Adipocyte (in vitro differentiated cells): ENCODE measurements around the gene RPS6KA5.
"Not testable (repeated sequence)": the region's sequence is repeated elsewhere in the genome, so short reads cannot be mapped to it uniquely, and the experiment has no call there.

Source experiments
- DNase-seq: peaks from one replicate; pipeline ENCODE4 v3.0.0-alpha.2; 2015; ENCODE audit warnings: low read depth
- H3K27me3 ChIP-seq: replicated peaks from 2 replicates; pipeline ENCODE4 v1.7.0; 2013; ENCODE audit warnings: mild to moderate bottlenecking, low read length, moderate library complexity; ENCODE audit not compliant: control insufficient read depth, insufficient read depth
- H3K36me3 ChIP-seq: 2 replicates; pipeline ENCODE4 v1.7.0; 2013; ENCODE audit warnings: low read length, mild to moderate bottlenecking, moderate library complexity; ENCODE audit not compliant: control insufficient read depth, insufficient read depth, severe bottlenecking
- H3K4me1 ChIP-seq: 2 replicates; pipeline ENCODE4 v1.7.0; 2013; ENCODE audit warnings: mild to moderate bottlenecking, low read length, moderate library complexity; ENCODE audit not compliant: control insufficient read depth, insufficient read depth
- H3K4me3 ChIP-seq: 2 replicates; pipeline ENCODE4 v1.7.0; 2013; ENCODE audit warnings: mild to moderate bottlenecking, low read length, moderate library complexity
- H3K9ac ChIP-seq: 2 replicates; pipeline ENCODE4 v1.7.0; 2013; ENCODE audit warnings: mild to moderate bottlenecking, low read length, moderate library complexity
- H3K9me3 ChIP-seq: 2 replicates; pipeline ENCODE4 v1.7.0; 2013; ENCODE audit warnings: mild to moderate bottlenecking, low read length, moderate library complexity; ENCODE audit not compliant: control insufficient read depth

The RPS6KA5 gene

DNA sequence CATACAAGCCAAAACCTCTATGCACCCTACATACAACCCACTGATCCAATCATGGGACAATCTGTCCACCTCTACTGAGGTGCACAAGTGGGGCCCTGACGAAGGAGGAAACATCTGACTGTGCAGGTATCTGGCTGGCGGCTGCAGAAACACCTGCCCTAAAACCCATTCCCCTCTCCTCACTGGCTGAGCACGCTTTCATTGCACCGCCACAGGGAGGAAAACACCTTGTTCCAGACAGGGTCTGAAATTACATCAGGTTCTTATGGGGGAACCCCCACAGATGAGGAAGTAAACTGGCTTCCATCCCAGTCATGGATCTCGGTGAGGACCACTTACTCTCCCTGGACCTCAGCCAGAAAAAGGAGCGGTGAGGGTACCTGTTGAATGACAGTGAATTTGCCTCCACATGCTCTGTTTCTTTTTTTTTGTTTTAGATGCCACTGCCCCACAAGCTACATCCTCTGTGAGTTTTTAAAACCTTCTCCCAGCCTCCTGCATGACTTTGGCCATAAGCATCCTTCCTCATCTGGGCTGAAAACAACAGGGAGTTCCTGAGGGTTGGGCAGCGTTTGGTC, 29.6 kb upstream of the RPS6KA5 start:
- H3K27me3 ChIP-seq, result peaks cover 22% of the 10 kb centered on the region
- H3K4me1 ChIP-seq, result no peaks in the 10 kb centered on the region
- DNase-seq, result no peak
- no peaks in the 10 kb centered on the region for H3K36me3 ChIP-seq
- no peak overlapping the region for H3K9ac ChIP-seq
- H3K4me3 ChIP-seq, result no peak overlapping the region
- no peaks in the 10 kb centered on the region for H3K9me3 ChIP-seq

DNA sequence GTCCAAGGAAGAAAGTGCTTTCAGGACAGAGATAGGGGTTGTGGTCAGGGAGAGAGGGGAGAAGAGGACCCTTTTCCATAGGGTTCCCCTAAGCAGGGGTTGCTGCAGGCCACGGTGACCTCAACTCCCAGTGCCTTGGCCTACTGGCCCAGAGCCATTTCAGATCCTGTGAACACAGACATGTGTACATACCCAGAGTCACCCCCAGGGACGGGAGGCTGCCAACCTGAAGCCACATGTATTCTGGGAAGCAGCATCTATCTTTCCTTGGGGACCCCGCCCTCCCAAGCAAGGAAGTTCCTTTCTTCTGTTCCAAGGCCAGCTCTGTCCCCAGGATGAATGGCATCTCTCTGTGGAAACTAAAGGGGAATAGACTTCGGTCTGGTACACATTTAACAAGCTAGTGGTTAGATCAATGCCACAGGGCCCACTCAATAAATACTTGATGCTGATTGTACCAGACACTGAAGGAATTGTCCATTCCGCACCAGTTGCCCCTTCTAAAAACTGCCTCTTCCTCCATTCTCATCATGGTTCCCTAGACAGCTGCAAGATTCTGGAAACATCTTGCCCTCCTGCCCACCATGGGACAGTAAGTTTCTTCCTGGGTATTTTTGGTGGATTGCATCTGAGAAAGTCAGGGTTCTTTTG, 28.3 kb upstream of the RPS6KA5 start:
- Histone ChIP-seq H3K36me3 (no peaks in the 10 kb centered on the region), H3K4me1 (no peaks in the 10 kb centered on the region), H3K9ac (no peak overlapping the region), H3K9me3 (no peaks in the 10 kb centered on the region), H3K27me3 (peaks cover 22% of the 10 kb centered on the region), H3K4me3 (no peak overlapping the region)
- no peak for DNase-seq

GRCh38 chr14:91087470-91087869, 27.0 kb upstream of the RPS6KA5 start:
- H3K4me3 ChIP-seq, H3K4me1 ChIP-seq, DNase-seq, H3K36me3 ChIP-seq, H3K9ac ChIP-seq, H3K9me3 ChIP-seq: not testable (repeated sequence)
- peaks cover 22% of the 10 kb centered on the region for H3K27me3 ChIP-seq

DNA sequence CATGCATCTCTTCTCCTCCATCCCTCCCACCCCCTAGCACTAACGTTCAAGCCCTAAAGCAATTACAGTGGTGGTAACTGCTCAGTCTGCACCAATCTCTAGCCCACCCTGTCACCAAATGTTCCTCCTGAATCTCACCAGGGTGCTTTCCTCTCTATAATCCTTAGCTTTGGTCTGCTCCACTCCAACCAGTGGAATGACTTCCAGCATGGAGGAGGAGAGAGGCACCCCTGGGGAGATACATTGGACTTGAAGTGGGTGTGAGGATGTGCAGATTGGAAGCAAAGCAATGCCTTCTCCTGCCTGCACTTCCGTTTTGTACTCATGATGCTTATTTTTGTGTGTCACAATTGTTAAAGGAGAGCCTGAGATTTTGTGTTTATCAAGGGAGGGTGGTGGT, 24.1 kb upstream of the RPS6KA5 start:
- H3K36me3 ChIP-seq, result no peaks in the 10 kb centered on the region
- no peak for DNase-seq
- H3K9me3 ChIP-seq, result no peaks in the 10 kb centered on the region
- no peak overlapping the region for H3K4me3 ChIP-seq
- no peaks in the 10 kb centered on the region for H3K4me1 ChIP-seq
- no peak overlapping the region for H3K9ac ChIP-seq
- H3K27me3 ChIP-seq, result peaks cover 3% of the 10 kb centered on the region

DNA sequence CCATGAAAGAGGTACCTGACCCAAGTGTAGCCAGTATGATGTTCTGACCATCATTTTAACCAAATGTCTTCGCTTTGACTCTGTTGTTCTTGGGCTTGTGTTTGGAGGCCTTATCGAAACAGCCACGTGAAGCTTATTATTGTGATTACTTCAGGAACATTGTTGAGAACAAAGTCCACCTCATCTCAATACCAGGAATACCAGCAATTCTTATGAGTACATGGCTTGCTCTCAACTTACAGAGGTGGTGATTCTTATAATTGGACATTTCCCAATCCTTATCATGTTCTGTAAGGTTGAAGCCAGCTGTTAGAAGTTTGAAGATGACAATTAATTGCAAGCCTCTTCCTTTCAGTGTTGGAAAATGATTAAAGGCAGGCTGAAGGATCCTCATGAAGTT, 21.8 kb upstream of the RPS6KA5 start:
- Histone ChIP-seq H3K4me3 (no peak overlapping the region), H3K9ac (no peak overlapping the region), H3K27me3 (peaks cover 3% of the 10 kb centered on the region), H3K36me3 (no peaks in the 10 kb centered on the region), H3K9me3 (no peaks in the 10 kb centered on the region), H3K4me1 (no peaks in the 10 kb centered on the region)
- DNase-seq, result no peak

DNA sequence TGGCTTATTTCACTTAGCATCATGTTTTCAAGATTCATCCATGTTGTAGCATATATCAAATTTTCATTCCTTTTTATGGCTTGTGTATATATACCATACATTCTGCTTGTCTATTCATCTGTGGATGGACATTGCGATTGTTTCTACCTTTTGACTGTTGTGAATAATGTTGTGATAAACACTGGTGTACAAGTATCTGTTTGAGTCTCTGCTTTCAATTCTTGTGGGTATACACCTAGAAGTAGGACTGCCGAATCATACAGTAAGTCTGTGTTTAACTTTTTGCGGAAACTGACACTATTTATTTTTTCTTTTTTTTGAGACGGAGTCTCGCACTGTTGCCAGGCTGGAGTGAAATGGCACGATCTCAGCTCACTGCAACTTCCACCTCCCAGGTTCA, 19.6 kb upstream of the RPS6KA5 start:
- Histone ChIP-seq H3K36me3 (no peaks in the 10 kb centered on the region), H3K4me1 (no peaks in the 10 kb centered on the region), H3K9me3 (no peaks in the 10 kb centered on the region), H3K9ac (no peak overlapping the region), H3K27me3 (peaks cover 2% of the 10 kb centered on the region), H3K4me3 (no peak overlapping the region)
- DNase-seq, result no peak

- H3K9ac ChIP-seq, result no peak overlapping the region
- no peaks in the 10 kb centered on the region for H3K4me1 ChIP-seq
- H3K4me3 ChIP-seq, result no peak overlapping the region
- no peaks in the 10 kb centered on the region for H3K9me3 ChIP-seq
- no peaks in the 10 kb centered on the region for H3K36me3 ChIP-seq
- H3K27me3 ChIP-seq, result peaks cover 2% of the 10 kb centered on the region
- no peak for DNase-seq
These were observed 17.8 kb upstream of the RPS6KA5 start for GRCh38 chr14:91078095-91078737.

- H3K9me3 ChIP-seq, result peaks cover 4% of the 10 kb centered on the region
- DNase-seq, result no peak
- H3K27me3 ChIP-seq, result peaks cover 2% of the 10 kb centered on the region
- no peaks in the 10 kb centered on the region for H3K4me1 ChIP-seq
- no peak overlapping the region for H3K4me3 ChIP-seq
- no peak overlapping the region for H3K9ac ChIP-seq
- H3K36me3 ChIP-seq, result no peaks in the 10 kb centered on the region
These were observed 15.1 kb upstream of the RPS6KA5 start for GRCh38 chr14:91075553-91075952.

- H3K9me3 ChIP-seq, result peaks cover 10% of the 10 kb centered on the region
- H3K4me3 ChIP-seq, result no peak overlapping the region
- H3K4me1 ChIP-seq, result no peaks in the 10 kb centered on the region
- DNase-seq, result no peak
- no peak overlapping the region for H3K9ac ChIP-seq
- no peaks in the 10 kb centered on the region for H3K36me3 ChIP-seq
- H3K27me3 ChIP-seq, result no peaks in the 10 kb centered on the region
These were observed 10.1 kb upstream of the RPS6KA5 start for GRCh38 chr14:91070572-91070971.

DNA sequence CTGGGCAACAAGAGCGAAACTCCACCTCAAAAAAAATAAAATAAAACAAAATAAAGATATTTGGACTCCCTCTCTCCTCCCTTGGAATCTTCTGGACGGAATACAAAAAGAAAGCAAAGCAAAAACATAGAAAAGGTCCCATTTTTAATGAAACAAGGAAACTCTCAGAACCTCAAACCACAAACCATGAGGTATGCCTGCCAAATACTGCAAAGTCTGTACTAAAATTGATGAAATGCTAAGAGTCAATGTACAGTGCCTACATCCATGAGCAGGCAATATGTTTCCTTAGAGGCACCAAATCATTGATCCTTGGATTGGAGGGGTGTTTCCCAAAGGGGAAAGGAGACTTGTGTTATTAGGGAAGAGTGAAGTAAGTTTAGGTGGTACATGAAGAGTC, 8.2 kb upstream of the RPS6KA5 start:
- Histone ChIP-seq H3K4me1 (no peaks in the 10 kb centered on the region), H3K4me3 (no peak overlapping the region), H3K36me3 (no peaks in the 10 kb centered on the region), H3K9ac (no peak overlapping the region), H3K9me3 (peaks cover 10% of the 10 kb centered on the region), H3K27me3 (no peaks in the 10 kb centered on the region)
- no peak for DNase-seq

DNA sequence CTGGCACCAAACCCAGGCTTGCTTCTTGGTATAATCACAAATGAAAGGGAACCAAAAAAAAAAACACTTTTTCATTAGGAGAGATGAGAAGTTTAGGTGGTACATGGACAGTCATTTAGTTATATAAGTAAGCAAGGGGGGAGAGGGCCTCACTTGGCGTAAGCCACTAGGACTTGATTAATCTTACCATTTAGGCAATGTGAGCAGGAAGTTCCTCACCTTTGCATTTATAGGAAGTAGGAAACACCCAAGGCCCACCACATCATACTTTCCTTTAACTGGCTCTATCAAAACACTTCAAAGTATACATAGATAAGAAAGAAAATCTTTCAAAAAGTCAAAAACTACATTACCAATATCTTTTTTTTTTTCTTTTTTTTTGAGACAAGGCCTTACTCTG, 6.7 kb upstream of the RPS6KA5 start:
- H3K9me3 ChIP-seq, result peaks cover 10% of the 10 kb centered on the region
- H3K36me3 ChIP-seq, result no peaks in the 10 kb centered on the region
- no peaks in the 10 kb centered on the region for H3K27me3 ChIP-seq
- no peak for DNase-seq
- H3K4me3 ChIP-seq, result no peak overlapping the region
- no peaks in the 10 kb centered on the region for H3K4me1 ChIP-seq
- no peak overlapping the region for H3K9ac ChIP-seq
